ENCODE data around the gene S100A13. TPM values are rescaled to one million over a fixed set of nuclear protein-coding genes. Genes with fewer than 3 reads are reported as not detected.
"Not testable (repeated sequence)": the region's sequence is repeated elsewhere in the genome, so short reads cannot be mapped to it uniquely, and the experiment has no call there.

S100A13 gene
- total and polyA plus RNA-seq, 8 donors, result 75.1 to 110 (median 84.6) TPM

DNA sequence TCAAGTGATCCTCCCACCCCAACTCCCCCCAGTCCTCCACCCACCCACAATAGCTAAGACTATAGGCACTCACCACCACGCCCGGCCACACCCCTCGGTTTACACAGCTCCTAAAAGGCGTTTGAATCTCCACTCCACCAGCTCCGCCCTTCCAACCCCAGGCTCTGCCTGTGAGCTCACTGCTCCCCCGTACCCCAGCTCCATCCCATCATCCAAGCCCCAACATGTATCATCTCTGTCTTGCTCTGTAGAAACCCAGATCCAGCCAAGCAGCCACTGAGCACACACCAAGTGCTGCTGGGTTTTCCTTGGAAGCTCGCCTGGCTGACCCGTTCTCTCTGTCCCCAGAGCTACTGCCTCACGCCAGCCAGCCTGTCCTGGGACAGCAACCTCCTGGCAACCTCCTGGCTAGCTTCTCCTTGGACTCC lies 49.7 kb downstream of the S100A13 start:
- peaks cover 4 to 19% of the 10 kb centered on the region in 2 donors for H3K4me1 ChIP-seq
- no peak overlapping the region for H3K27ac ChIP-seq
- no peak for DNase-seq
- H3K9me3 ChIP-seq, result no peaks in the 10 kb centered on the region
- TF ChIP-seq CTCF (IDR thresholded peaks at IDR 0.05), result no peak
- ATAC-seq, result peak; percentile 68
- intact Hi-C loops (cut with DNase I), result no loop called here
- H3K4me3 ChIP-seq, result no peak overlapping the region
- H3K27me3 ChIP-seq, result no peaks in the 10 kb centered on the region
- H3K36me3 ChIP-seq, result no peaks in the 10 kb centered on the region

- no peak for TF ChIP-seq CTCF (IDR thresholded peaks at IDR 0.05)
- Histone ChIP-seq H3K27ac (no peak overlapping the region), H3K4me3 (no peak overlapping the region), H3K9me3 (no peaks in the 10 kb centered on the region), H3K27me3 (no peaks in the 10 kb centered on the region), H3K4me1 (peaks cover 4 to 24% of the 10 kb centered on the region in 2 donors), H3K36me3 (no peaks in the 10 kb centered on the region)
- intact Hi-C loops (cut with DNase I), result no loop called here
- ATAC-seq (no peak), DNase-seq (no peak)
Observed at GRCh38 chr1:153577138-153577537, 50.2 kb downstream of the S100A13 start.

DNA sequence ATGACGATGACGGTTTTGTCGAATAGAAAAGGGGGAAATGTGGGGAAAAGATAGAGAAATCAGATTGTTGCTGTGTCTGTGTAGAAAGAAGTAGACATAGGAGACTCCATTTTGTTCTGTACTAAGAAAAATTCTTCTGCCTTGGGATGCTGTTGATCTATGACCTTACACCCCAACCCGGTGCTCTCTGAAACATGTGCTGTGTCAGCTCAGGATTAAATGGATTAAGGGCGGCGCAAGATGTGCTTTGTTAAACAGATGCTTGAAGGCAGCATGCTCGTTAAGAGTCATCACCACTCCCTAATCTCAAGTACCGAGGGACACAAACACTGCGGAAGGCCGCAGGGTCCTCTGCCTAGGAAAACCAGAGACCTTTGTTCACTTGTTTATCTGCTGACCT lies 51.8 kb downstream of the S100A13 start:
- H3K36me3 ChIP-seq; intact Hi-C loops (cut with DNase I); H3K4me3 ChIP-seq: not testable (repeated sequence)

GRCh38 chr1:153575081-153575491 lies 52.2 kb downstream of the S100A13 start:
- H3K9me3 ChIP-seq; intact Hi-C loops (cut with DNase I); H3K4me3 ChIP-seq; H3K27me3 ChIP-seq; DNase-seq; H3K27ac ChIP-seq; H3K36me3 ChIP-seq; ATAC-seq: not testable (repeated sequence)
- peaks cover 4 to 31% of the 10 kb centered on the region in 2 donors for H3K4me1 ChIP-seq

More for the DNA sequence above, 51.8 kb downstream of the S100A13 start:
- peaks cover 4 to 31% of the 10 kb centered on the region in 2 donors for H3K4me1 ChIP-seq
- DNase-seq, H3K27me3 ChIP-seq, H3K9me3 ChIP-seq, H3K27ac ChIP-seq, ATAC-seq: not testable (repeated sequence)

DNA sequence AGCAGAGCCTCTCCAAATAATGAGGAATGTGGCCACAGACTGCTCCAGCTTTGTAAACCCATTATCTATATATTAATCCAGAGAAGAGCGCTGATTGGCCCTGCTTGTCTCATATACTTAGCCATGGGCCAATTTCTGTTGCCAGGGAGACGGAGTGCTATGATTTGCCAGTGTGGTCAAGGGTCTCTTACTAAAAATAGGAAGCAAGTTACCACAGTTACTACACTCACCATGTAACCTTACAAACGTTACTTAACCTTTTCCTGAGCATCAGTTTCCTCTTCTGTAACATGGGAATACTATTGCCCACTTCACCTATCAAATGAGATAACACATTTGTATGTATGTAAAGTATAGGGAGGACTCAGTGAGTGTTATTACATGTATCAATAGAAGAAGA lies 54.0 kb downstream of the S100A13 start:
- Histone ChIP-seq H3K36me3 (no peaks in the 10 kb centered on the region), H3K4me3 (no peak overlapping the region), H3K27me3 (no peaks in the 10 kb centered on the region), H3K27ac (peak overlapping the region; percentile 67 to 83), H3K4me1 (peaks cover 5 to 38% of the 10 kb centered on the region in 2 donors), H3K9me3 (no peaks in the 10 kb centered on the region)
- no peak for TF ChIP-seq CTCF (IDR thresholded peaks at IDR 0.05)
- ATAC-seq (no peak), DNase-seq (no peak)
- intact Hi-C loops (cut with DNase I), result no loop called here

DNA sequence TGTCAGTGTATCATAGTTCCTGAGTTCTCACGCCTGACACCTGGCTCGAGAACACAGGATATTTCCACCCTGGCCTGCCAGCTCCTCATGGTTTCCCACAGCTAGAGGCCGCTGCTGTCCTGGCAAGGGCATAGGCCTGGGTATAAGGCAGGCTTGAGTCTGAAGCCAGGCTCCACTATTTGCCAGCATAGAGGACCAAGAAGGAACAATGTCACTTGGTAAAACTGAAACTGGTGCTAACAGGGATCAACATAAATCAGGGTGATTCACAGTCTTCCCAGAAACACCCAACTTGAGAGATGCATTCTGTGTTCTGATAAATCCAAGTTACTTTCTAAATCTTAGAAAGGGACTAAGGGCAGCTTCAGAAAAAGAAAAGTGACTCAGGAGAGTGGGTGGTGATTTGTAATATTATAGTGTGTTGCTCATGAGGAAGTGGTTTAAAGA lies 54.7 kb downstream of the S100A13 start:
- H3K4me3 ChIP-seq, result no peak overlapping the region
- peak; percentile 82 to 84 for TF ChIP-seq CTCF (IDR thresholded peaks at IDR 0.05)
- DNase-seq (peak; percentile 41 to 88 (median 82)), ATAC-seq (peak; percentile 91)
- intact Hi-C loops (cut with DNase I), result no loop called here
- no peaks in the 10 kb centered on the region for H3K9me3 ChIP-seq
- H3K36me3 ChIP-seq, result no peaks in the 10 kb centered on the region
- H3K4me1 ChIP-seq, result peaks cover 13 to 46% of the 10 kb centered on the region in 2 donors
- peak overlapping the region; percentile 67 to 83 for H3K27ac ChIP-seq
- H3K27me3 ChIP-seq, result no peaks in the 10 kb centered on the region

Data from left lung (tissue), 10 donors.